ENCODE data around the gene SSBP3.

- no peak for TF ChIP-seq EZH2 (IDR thresholded peaks at IDR 0.05; ENCODE audit: low read depth)
- TF ChIP-seq CTCF (conservative IDR thresholded peaks at IDR 0.05): no peak
These were observed 184.2 kb downstream of the SSBP3 start for GRCh38 chr1:54221867-54222484.
